Motor neuron (in vitro differentiated cells): ENCODE data around the gene DLK1. TPM values are rescaled to one million over a fixed set of nuclear protein-coding genes. Genes with fewer than 3 reads are reported as not detected.
A peak's percentile ranks its signal among the peaks of the same experiment; 100 is the strongest.

ENCODE experiments used
- ATAC-seq, 8 experiments: fragments of 200-7000 bp; cut with Tn5 transposase; replicated peaks in 6 of 8; 2 replicates each; pipeline ENCODE4 v1.8.0; 2021; ENCODE audit warnings: mild to moderate bottlenecking in 8 of 8, moderate library complexity in 8 of 8
- H3K27ac ChIP-seq, 2 donors: fragments of 250-450 bp; sonication (Bioruptor Pico); 2 replicates each; pipeline ENCODE4 v1.9.0; 2021; ENCODE audit warnings: antibody characterized with exemption in 2 of 2, mild to moderate bottlenecking in 2 of 2, moderate library complexity in 1 of 2
- H3K4me1 ChIP-seq, 2 donors: fragments of 250-450 bp; sonication (Bioruptor Pico); replicated peaks in 1 of 2; 2 replicates each; pipeline ENCODE4 v1.6.1; 2021; ENCODE audit warnings: antibody characterized with exemption in 2 of 2, mild to moderate bottlenecking in 2 of 2, moderate library complexity in 1 of 2
- H3K4me3 ChIP-seq, 5 donors: fragments of 250-450 bp; sonication (Bioruptor Pico); 2 replicates each; pipeline ENCODE4 v1.9.0; 2021; ENCODE audit warnings: antibody characterized with exemption in 5 of 5, mild to moderate bottlenecking in 5 of 5, moderate library complexity in 4 of 5
- WGBS, 10 experiments: fragments of 450-650 bp; shearing (Covaris generic); methylation state at CpG; one replicate each; pipeline ENCODE4 v1.0.0; 2022; 5-methylcytosine and 5-hydroxymethylcytosine counted together
- in situ Hi-C, 9 experiments: fragments of 400-800 bp; cut with MboI; loops; one replicate each; pipeline ENCODE4 v1.15.0; 2021; ENCODE audit warnings: low sequenced_read_pairs in 9 of 9, low pct_unique_long_range_greater_than_20kb in 2 of 9; ENCODE audit not compliant: unreplicated experiment in 9 of 9
- total RNA-seq, 8 experiments: library from RNA; unstranded; fragments of 300-600 nt; gene quantifications; 2 replicates each; pipeline versions ENCODE4 v1.2.3 to v1.2.4, GENCODE V29; 2022

The DLK1 gene
- total RNA-seq, 8 experiments from 2014 or later = 1.9 to 66.0 (median 8.5) TPM

GRCh38 chr14:100765296-100765695 is 38.6 kb downstream of the DLK1 start:
- in situ Hi-C loops = no loop called here
- Histone ChIP-seq H3K4me3 (no peak overlapping the region), H3K27ac (no peak overlapping the region), H3K4me1 (peaks cover 22 to 26% of the 10 kb centered on the region in 2 donors)
- no CpG with 5 or more reads among the region's 2 CpGs for WGBS, 10 experiments
- no peak for ATAC-seq

- no peak for ATAC-seq
- H3K27ac ChIP-seq = no peak overlapping the region
- H3K4me1 ChIP-seq = peaks cover 23 to 26% of the 10 kb centered on the region in 2 donors
- in situ Hi-C loops = no loop called here
- H3K4me3 ChIP-seq = no peak overlapping the region
- WGBS, 10 experiments = 17 to 100% (median 73%) methylated on average over 1 to 6 of the region's 7 CpGs; no CpG with 5 or more reads in 4 of the 10 experiments
Measured at GRCh38 chr14:100765991-100766390, 39.3 kb downstream of the DLK1 start.

DNA sequence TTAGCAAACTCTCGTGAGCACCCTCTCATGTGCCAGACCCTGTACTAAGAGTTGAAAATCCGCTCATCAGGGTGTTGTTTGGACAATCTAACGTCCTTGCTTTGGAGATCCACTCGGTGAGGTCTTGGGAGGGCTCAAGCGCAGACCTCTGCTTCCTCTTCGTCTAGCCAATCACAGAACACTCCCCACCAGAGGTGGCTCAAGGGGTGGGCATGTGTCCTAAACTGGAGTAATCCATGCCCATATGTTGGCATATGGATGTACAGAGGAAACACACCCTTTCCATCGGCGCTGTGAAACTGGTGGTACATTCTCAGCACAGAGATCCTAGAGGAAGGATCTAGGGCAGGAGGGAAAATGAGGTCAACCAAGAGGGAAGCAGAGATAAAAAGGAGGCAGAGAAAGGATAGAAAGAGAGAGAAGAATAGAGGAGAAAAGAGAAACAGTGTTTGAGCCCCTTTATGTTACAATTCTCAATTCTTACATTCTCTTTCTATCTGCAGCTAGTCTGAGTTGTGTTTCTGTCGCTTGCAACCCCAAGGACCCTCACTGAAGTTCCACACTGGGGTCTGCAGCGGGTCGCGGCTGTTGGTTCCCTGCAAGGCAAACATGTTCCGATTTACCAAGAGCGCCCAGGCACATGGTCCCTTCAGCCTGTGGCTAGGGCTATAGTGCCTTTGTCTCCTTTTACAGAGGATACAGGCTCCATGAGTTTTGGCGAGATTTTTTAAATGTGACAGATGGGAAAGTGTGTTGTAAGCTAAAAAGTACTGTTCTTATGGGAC is 40.5 kb downstream of the DLK1 start:
- Histone ChIP-seq H3K27ac (no peak overlapping the region), H3K4me3 (no peak overlapping the region), H3K4me1 (peaks cover 12 to 18% of the 10 kb centered on the region in 2 donors)
- no peak for ATAC-seq
- WGBS, 10 experiments = 40 to 96% (median 75%) methylated on average over 1 to 12 of the region's 15 CpGs; no CpG with 5 or more reads in 1 of the 10 experiments
- in situ Hi-C loops = no loop called here

GRCh38 chr14:100767788-100768536 is 41.3 kb downstream of the DLK1 start:
- Histone ChIP-seq H3K4me3 (no peak overlapping the region), H3K27ac (no peak overlapping the region), H3K4me1 (peaks cover 7 to 13% of the 10 kb centered on the region in 2 donors)
- in situ Hi-C loops = no loop called here
- WGBS, 10 experiments = 75 to 100% (median 85%) methylated on average over 1 to 4 of the region's 14 CpGs; no CpG with 5 or more reads in 3 of the 10 experiments
- no peak for ATAC-seq

DNA sequence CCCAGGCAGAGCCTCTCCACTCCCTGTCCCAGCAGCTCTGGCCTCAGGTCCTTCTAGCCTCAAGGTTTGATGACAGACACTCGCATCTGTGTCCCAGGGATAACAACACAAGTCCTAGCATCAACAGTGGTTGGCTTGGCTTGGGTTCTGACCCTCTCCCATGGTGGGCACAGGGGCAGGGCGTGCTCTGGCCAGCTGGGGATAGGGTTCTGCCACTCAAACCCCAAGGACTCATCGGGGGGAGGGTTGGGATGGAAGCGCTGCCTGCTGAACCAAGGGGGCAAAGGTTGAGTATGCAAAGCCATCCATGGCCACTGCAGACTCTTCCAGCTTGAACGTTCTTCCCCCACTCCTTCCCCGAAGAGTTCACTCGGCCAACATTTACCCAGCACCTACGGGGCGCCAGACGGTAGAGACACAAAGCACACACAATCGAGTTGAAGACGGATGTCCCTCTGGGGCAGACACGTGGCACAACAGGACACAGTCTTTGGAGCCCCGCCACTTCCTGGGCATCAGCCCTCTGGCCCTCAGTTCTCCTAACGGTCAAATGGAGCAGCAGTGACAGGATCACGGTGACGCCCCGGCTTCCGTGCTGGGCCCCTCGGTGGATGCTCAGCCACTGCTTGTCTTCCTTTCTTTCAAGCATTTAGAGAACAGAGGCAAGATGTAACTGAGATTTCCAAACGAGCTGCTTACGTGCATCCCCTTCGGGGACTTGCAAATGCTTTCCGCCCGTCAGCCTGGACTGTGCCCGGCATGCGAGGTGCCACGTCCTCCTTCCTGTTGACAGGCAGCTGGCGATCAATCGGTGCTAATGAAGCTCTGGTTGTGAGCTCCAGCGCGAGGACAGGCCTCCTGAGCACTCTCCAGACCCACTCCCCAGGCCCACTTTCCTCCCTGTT is 42.6 kb downstream of the DLK1 start:
- peak in 1 of 8 experiments; percentile 76 for ATAC-seq
- Histone ChIP-seq H3K4me1 (peaks cover 7 to 12% of the 10 kb centered on the region in 2 donors), H3K27ac (no peak overlapping the region), H3K4me3 (no peak overlapping the region)
- in situ Hi-C loops = no loop called here
- 49 to 100% (median 93%) methylated on average over 3 to 22 of the region's 32 CpGs; no CpG with 5 or more reads in 3 of the 10 experiments for WGBS, 10 experiments

- peaks cover under 1 to 5% of the 10 kb centered on the region in 2 donors for H3K4me1 ChIP-seq
- in situ Hi-C loops = no loop called here
- ATAC-seq = no peak
- H3K27ac ChIP-seq = no peak overlapping the region
- 20 to 100% (median 54%) methylated on average over 1 to 4 of the region's 4 CpGs; no CpG with 5 or more reads in 4 of the 10 experiments for WGBS, 10 experiments
- no peak overlapping the region for H3K4me3 ChIP-seq
Measured at GRCh38 chr14:100770046-100770445, 43.4 kb downstream of the DLK1 start.

GRCh38 chr14:100770605-100771120 is 44.0 kb downstream of the DLK1 start:
- 57 to 100% (median 100%) methylated on average over 1 to 3 of the region's 5 CpGs; no CpG with 5 or more reads in 5 of the 10 experiments for WGBS, 10 experiments
- Histone ChIP-seq H3K4me1 (peaks cover 2 to 4% of the 10 kb centered on the region in 2 donors), H3K27ac (no peak overlapping the region), H3K4me3 (no peak overlapping the region)
- in situ Hi-C loops = no loop called here
- ATAC-seq = peak in 2 of 8 experiments; percentile 38 to 40

- ATAC-seq = no peak
- Histone ChIP-seq H3K27ac (no peak overlapping the region), H3K4me3 (no peak overlapping the region), H3K4me1 (peaks cover 8 to 10% of the 10 kb centered on the region in 2 donors)
- in situ Hi-C loops = no loop called here
- WGBS, 10 experiments = 33 to 100% (median 80%) methylated on average over 1 to 8 of the region's 13 CpGs; no CpG with 5 or more reads in 5 of the 10 experiments
Measured at GRCh38 chr14:100771121-100771800, 44.6 kb downstream of the DLK1 start.

GRCh38 chr14:100772607-100773165 is 46.0 kb downstream of the DLK1 start:
- 60% methylated on average over 1 of the region's 9 CpGs; no CpG with 5 or more reads in 9 of the 10 experiments for WGBS, 10 experiments
- peak in 2 of 8 experiments; percentile 9 for ATAC-seq
- peaks cover 9 to 17% of the 10 kb centered on the region in 2 donors for H3K4me1 ChIP-seq
- no peak overlapping the region for H3K27ac ChIP-seq
- in situ Hi-C loops = no loop called here
- no peak overlapping the region for H3K4me3 ChIP-seq

DNA sequence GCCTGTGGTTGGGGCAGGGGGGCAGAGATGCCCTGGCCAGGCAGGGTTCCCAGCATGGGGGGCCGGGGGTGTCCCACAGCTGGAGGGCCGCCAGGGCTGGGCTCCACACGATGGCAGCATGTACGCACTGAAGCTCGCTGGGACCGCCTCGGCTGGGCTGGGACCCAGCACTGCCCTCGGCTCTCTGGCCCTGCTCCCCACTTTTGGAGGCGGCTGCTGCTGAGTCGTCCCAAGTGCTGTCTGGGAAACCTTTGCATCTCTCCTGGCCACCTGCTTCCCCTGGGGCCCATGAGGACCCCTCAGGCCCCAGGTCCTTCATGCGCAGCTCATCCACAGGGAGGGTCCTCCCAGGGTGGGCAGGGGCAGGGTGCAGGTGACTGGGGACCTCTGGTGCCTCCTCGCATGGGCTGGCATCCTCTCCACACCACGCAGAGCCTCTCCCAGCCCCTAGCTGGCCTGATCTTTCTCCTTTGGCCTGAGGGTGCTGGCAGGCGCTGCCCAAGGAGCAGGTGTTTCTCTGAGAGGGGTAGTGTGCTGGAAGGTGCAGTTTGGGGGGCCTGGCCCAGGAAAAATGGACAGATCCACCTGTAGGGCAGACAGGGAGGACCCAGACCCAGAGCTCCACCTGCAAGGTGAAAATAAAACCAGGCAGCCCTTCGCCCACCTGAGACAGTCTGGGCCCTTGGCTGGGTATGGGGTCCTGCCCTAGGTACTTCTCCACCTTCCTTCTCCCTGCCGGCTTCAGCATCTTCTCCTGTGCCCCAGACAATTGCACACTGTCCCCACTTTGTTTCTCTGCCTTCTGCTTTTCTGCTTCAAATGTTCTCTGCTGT is 46.9 kb downstream of the DLK1 start:
- no peak for ATAC-seq
- WGBS, 10 experiments = 20 to 100% (median 80%) methylated on average over 1 of the region's 16 CpGs; no CpG with 5 or more reads in 5 of the 10 experiments
- in situ Hi-C loops = no loop called here
- Histone ChIP-seq H3K4me1 (peaks cover 9 to 17% of the 10 kb centered on the region in 2 donors), H3K27ac (no peak overlapping the region), H3K4me3 (no peak overlapping the region)

DNA sequence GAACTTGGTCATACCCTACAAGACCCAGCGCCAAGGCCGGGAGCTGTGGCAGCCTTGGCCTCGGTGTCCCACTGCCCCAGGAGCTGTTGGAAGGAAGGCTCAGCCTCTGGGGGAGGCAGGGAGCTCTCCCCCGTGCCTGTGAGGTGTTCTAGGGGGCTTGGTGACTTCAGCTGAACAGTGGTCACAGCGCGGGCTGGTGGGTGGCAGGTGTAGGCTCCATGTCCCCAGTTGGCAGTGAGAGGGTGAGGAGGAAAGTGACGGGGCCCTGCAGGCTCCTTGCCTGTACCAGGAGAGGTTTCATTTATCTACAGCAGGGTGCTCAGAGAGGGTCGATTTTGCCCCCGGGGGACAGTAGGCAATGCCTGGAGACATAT is 47.5 kb downstream of the DLK1 start:
- in situ Hi-C loops = no loop called here
- ATAC-seq = no peak
- H3K4me1 ChIP-seq = peaks cover 9 to 17% of the 10 kb centered on the region in 2 donors
- H3K27ac ChIP-seq = no peak overlapping the region
- no peak overlapping the region for H3K4me3 ChIP-seq
- 40 to 100% (median 87%) methylated on average over 1 to 8 of the region's 9 CpGs; no CpG with 5 or more reads in 2 of the 10 experiments for WGBS, 10 experiments
